HTR-8/SVneo (cell line): ENCODE data around the gene HABP2.
A peak's percentile ranks its signal among the peaks of the same experiment; 100 is the strongest.

Experiments used
- DNase-seq: peaks from one replicate; pipeline ENCODE4 v3.0.0; 2011; ENCODE audit warnings: low spot score, mixed read lengths; ENCODE audit not compliant: insufficient read length
- FAIRE-seq: peaks from 2 replicates; lab custom pipeline; 2011; peaks lifted over from hg19 to GRCh38; lab: Jason Lieb, UNC

HABP2 gene

GRCh38 chr10:113589201-113589770 is 36.4 kb downstream of the HABP2 start:
- DNase-seq (no peak), FAIRE-seq (no peak)

DNA sequence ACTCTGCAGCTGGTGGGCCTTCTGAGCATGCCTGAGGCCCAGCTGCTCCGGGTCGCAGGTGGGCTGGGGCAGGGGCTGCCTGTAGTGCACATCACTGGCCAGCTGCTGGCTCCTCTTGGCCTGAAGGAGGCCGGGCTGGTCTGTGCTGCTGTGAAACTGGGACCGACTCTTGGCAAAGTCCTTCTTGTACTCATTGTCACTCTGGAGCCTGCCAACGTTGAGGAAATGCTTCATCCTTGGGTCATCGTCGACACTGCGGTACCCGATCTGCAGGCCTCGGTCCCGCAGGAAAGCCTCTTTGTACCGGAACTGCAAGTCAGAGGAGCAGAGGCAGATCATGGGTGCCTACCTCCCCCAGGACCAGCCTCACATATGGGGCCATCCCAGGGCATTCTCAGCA is 37.7 kb downstream of the HABP2 start:
- DNase-seq (no peak), FAIRE-seq (no peak)

DNA sequence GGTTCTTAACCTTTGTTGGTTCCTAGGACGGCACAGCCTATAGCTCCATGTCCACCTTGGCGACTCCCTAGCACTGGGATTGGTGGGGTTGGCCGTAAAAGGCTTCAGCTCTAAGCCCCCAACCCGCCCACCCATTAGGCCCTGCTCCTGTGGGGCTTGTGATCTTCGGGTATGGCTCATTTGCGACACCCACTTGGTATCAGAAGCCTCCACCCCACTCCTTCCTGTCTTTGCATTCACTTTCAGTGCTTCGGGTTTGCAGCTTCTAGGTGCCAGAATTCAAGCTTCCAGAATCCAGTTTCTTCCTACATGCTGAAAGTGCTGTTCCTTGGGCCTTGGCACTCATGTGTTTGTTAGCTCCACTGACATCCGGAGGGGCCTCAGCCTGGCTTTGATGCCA is 39.5 kb downstream of the HABP2 start:
- no peak for FAIRE-seq

GRCh38 chr10:113594652-113595051 is 41.8 kb downstream of the HABP2 start:
- no peak for DNase-seq
- FAIRE-seq, result no peak

More for the DNA sequence above, 39.5 kb downstream of the HABP2 start:
- no peak for DNase-seq

DNA sequence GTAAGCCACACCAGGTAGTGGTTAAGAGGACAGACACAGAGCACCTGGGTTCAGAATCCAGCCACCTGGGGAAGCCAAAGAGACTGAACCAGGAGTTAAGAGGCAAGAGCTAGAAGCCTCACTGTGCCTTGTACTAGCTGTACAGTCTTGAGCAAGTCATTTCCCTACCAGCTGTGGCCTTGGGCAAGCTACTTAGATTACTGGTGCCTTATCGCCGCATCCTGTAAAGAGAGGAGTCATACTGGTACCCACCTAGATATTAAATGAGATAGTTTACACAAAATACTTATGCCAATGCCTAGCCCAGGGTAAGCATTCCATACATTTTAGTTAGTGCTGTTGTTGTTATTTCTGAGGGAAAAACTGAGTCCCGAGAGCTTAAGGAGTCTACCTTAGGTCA is 47.7 kb downstream of the HABP2 start:
- DNase-seq, result no peak
- no peak for FAIRE-seq

GRCh38 chr10:113603057-113603777 is 50.4 kb downstream of the HABP2 start:
- DNase-seq (no peak), FAIRE-seq (no peak)

DNA sequence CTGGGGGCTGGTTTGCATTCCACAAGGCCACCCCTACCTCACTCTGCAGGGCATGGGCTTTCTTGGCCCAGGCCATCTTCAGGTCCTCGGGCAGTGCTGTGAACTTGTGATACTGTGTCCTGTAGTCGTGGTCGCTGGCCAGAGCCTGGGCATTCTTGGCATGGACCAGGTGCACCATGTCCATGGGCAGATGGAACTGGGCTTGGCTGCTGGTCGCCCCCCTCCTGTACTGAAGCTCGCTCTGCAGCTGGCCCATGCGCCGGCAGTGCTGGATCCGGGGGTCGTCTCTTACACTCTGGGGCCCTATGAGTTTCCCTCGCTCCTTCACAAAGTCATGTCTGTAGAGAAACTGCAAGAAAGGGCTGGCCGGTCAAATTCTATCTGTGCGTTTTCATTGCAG is 51.7 kb downstream of the HABP2 start:
- DNase-seq, result no peak
- no peak for FAIRE-seq

- no peak for DNase-seq
- FAIRE-seq, result no peak
These were observed 52.6 kb downstream of the HABP2 start for GRCh38 chr10:113605268-113605978.

GRCh38 chr10:113609704-113610108 is 56.9 kb downstream of the HABP2 start:
- FAIRE-seq (no peak), DNase-seq (no peak)

GRCh38 chr10:113610631-113611601 is 58.1 kb downstream of the HABP2 start:
- DNase-seq, result no peak
- no peak for FAIRE-seq

GRCh38 chr10:113612154-113612553 is 59.3 kb downstream of the HABP2 start:
- FAIRE-seq (no peak), DNase-seq (no peak)

GRCh38 chr10:113613427-113613826 is 60.6 kb downstream of the HABP2 start:
- DNase-seq (no peak), FAIRE-seq (no peak)

- FAIRE-seq (no peak), DNase-seq (no peak)
These were observed 61.3 kb downstream of the HABP2 start for GRCh38 chr10:113613977-113614690.

DNA sequence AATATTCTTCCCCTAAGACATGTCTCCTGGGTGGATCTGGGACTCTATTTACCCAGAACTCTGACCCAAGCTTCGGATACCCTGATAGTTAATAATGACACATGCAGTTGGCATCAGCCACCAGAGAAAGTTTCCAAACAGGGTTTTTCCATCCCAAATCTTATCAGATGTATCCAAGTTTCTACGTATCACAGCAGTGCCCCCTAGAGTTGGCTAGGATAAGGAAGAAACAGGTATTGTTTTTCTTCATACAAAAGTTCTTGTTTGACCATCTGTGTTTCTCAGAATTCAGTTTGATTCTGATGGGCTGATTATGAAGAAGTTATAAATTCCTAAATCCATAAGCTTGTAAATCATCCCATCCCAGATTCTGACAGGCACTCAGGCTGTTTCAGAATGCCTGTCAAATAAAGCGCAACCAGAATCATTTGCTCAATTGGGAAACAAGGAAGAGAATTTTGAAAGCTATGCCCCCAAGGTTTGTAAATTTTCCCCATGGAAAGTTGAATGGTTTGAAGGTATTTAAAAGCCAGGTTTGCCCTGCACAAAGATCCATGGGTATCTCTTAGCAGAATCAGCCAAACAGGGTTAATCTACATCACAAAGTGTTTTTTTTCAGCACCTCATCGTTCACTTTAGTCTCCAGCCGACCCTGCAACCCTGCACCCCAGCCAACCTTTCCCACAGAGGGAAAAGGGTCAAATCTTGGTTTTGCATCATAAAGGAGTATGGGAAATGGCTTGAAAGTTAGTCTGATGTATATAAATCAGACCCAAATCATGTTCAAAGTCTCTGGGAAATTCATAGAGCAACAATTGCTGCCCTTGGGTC is 63.6 kb downstream of the HABP2 start:
- FAIRE-seq, result no peak
- peak; percentile 10 for DNase-seq

DNA sequence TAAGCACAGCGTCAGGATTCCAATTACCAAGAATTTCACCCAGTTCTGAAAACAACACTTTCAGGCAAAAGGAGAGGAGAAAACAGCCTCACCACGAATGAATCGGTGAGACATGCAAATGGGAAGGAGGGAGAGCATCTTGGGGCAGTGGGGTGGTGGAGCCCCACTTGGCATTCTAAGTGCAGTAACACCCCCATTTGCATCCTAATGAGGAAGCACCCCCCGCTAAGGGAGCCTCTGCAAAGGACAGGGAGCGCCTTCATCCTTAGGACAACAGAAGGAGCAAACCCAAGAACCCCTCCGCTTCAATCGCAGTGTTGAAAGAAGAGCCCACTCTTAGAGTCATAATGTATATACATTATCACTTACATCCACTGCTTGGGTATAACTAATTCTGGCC is 64.2 kb downstream of the HABP2 start:
- FAIRE-seq (no peak), DNase-seq (no peak)

DNA sequence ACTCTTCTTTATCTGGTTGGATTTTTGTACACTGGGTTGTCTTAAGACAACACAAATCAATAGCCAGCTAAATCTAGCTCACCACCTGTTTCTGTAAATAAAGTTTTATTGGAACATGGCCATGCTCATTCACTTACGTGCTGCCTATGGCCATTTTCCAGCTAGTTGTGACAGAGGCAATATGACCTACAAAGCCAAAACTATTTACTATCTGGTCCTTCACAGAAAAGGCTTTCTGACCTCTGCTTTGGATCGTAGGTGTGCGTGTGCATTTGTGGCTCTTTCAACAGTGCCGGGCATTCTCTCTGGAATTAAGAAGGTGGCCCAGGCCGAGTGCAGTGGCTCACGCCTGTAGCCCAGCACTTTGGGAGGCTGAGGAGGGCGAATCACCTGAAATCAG is 65.5 kb downstream of the HABP2 start:
- no peak for FAIRE-seq
- no peak for DNase-seq

DNA sequence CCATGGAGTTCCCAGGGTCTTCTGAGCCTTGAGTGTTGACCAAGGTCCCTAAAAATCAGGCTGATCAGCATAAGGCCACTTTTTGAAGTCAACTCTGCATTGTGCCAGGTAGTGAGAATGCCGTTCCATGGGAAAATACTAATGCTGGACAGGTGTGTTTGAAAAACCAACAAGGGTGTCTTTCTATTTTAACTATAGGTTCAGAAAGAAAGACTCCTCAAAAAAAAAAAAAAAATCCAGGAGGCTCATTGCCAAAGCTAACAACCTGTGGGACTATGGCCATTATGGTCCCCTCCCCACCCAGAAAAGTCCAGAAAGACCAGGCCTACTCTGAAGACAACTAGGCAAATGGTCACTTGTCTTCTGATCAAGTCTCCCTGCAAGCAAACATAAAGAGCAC is 66.5 kb downstream of the HABP2 start:
- no peak for DNase-seq
- FAIRE-seq, result no peak

DNA sequence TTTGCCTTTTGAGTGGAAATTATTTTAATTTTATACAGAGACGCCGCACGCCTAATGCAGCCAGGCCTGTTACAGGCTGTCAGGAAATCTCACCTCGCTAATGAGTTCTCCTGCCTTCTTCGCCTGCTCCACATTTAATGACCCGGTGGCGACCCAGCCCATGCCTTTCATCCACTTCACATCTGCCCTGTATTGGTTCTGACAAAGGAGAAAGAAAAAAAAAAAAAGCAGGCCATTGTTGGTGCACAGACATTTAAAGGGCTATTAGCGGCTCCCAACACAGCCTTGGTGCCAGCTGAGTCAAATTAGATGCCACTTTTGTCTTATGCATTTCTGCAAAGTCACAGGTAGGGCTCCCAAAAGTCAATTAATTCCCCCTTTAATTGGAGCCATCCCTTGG is 67.7 kb downstream of the HABP2 start:
- no peak for FAIRE-seq
- DNase-seq, result no peak

DNA sequence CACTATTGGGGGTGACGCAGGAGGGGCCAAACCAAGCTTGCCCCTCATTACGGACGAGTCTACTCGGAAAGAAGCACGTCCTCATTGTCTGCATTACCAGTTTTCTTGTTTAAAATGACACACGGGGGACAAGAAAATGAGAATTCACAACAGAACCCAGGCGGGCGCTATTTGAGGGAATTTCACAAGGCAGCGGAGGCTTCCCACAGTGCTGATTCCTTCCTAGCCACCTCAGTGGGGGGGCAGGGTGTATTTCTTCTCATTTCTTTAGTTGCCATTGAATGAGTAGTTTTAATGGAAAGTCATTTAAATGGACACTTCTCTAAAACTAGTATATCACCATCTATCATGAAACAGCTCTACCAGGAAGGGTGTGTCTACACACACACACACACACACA is 68.1 kb downstream of the HABP2 start:
- FAIRE-seq, result no peak
- no peak for DNase-seq
